ENCODE data around the gene AGTR1. TPM values are rescaled to one million over a fixed set of nuclear protein-coding genes. Genes with fewer than 3 reads are reported as not detected.

AGTR1 gene
- polyA plus RNA-seq, 1 donor (not counting 4 experiments of a cell fraction or from before 2014, with no cell fraction given) = not detected

DNA sequence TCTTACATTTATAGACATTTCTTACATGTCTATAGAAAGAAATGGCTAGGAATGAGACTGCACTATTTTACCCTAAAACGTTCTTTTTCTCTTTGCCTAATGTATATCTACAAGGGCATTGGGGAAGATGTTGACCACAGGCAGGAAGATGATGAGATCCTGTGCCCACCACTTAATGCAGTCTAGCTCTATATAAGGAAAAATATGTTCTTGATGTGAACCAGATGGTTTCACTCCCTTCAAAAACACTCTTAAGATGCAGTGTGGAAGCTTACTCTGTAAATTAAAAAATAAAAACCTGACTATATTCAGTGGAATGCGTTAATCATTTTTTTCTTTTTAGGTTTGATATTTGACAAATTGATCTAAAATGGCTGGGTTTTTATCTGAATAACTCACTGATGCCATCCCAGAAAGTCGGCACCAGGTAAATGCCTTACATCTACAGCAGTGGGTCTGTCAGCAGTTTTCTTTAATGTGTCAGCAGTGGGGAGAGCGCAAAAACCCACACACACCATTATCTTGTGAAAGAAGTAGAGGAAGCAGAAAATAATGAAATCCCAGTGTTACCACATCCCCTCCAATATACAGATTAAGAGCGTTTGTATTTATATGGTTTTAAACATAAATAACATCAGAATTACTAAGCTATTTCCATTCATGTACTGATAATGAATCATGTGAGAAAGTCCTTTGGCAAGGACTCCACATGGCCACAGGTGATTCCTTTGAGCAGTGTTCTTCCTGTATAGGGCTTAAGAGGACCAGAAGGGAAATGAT, 10.1 kb downstream of the AGTR1 start:
- H3K4me2 ChIP-seq (ENCODE audit: control insufficient read depth, extremely low read depth, insufficient read depth, low read depth, low read length) = no peak overlapping the region
- H3K9me1 ChIP-seq (ENCODE audit: control insufficient read depth, extremely low read depth, insufficient read depth, low read length) = no peaks in the 10 kb centered on the region
- H3K9ac ChIP-seq (ENCODE audit: control insufficient read depth, extremely low read depth, insufficient read depth, low read length) = no peak overlapping the region
- no peaks in the 10 kb centered on the region for H3K36me3 ChIP-seq (ENCODE audit: control insufficient read depth in 2 of 2, extremely low read depth in 1 of 2, insufficient read depth in 2 of 2, low read length in 2 of 2)
- dilution Hi-C loops (cut with MboI; ENCODE audit: extremely low pct_ligation_motif_present, low sequenced_read_pairs) = no loop called here
- H2AFZ ChIP-seq (ENCODE audit: control insufficient read depth, low read length) = no peak overlapping the region
- no peaks in the 10 kb centered on the region for H3K4me1 ChIP-seq (ENCODE audit: control insufficient read depth, extremely low read depth, insufficient read depth, low read length)
- no peak overlapping the region for H3K27ac ChIP-seq (ENCODE audit: control insufficient read depth, insufficient read depth, low read length)
- no peaks in the 10 kb centered on the region for H3K79me2 ChIP-seq (ENCODE audit: control insufficient read depth, insufficient read depth, low read length)
- H3K4me3 ChIP-seq (ENCODE audit: control insufficient read depth in 2 of 3, extremely low read depth in 1 of 3, insufficient read depth in 2 of 3, low read depth in 1 of 3, low read length in 3 of 3) = no peak overlapping the region
- no peak for TF ChIP-seq EZH2 (IDR thresholded peaks at IDR 0.05; ENCODE audit: low read length)
- TF ChIP-seq, protein P1, sequence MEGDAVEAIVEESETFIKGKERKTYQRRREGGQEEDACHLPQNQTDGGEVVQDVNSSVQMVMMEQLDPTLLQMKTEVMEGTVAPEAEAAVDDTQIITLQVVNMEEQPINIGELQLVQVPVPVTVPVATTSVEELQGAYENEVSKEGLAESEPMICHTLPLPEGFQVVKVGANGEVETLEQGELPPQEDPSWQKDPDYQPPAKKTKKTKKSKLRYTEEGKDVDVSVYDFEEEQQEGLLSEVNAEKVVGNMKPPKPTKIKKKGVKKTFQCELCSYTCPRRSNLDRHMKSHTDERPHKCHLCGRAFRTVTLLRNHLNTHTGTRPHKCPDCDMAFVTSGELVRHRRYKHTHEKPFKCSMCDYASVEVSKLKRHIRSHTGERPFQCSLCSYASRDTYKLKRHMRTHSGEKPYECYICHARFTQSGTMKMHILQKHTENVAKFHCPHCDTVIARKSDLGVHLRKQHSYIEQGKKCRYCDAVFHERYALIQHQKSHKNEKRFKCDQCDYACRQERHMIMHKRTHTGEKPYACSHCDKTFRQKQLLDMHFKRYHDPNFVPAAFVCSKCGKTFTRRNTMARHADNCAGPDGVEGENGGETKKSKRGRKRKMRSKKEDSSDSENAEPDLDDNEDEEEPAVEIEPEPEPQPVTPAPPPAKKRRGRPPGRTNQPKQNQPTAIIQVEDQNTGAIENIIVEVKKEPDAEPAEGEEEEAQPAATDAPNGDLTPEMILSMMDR (optimal IDR thresholded peaks at IDR 0.05 in 1 of 3, IDR thresholded peaks at IDR 0.05 in 1 of 3, conservative IDR thresholded peaks at IDR 0.05 in 1 of 3; ENCODE audit: extremely low read depth in 1 of 3, insufficient read depth in 2 of 3, low read length in 3 of 3) = no peak
- no peaks in the 10 kb centered on the region for H3K9me3 ChIP-seq (ENCODE audit: control insufficient read depth, low read depth, low read length)
- no peaks in the 10 kb centered on the region for H3K27me3 ChIP-seq (ENCODE audit: control insufficient read depth, extremely low read depth, insufficient read depth, low read length)
- no peaks in the 10 kb centered on the region for H4K20me1 ChIP-seq (ENCODE audit: control insufficient read depth, extremely low read depth, insufficient read depth, low read length)
- FAIRE-seq = no peak
- no peak for DNase-seq (ENCODE audit: low read depth, low spot score)

DNA sequence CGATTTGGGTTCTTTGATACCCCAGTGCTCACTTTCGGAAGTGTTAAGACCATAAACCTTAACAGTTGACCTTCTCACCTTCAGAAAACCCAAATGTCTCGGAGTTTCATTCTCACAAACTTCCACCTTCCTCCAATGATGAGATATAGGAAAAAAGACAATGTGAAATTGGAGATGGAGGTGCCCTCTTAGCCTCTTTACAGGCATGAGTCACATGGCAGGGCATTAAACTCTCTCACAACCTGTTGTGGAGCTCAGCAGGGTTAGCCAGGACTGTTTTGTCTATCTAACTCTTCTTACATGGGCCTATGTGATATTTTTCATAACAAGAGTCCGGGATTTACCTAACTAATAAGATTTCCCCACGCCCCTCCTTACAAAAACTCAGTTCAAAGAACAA, 10.7 kb downstream of the AGTR1 start:
- Histone ChIP-seq H2AFZ (ENCODE audit: control insufficient read depth, low read length) (no peak overlapping the region), H3K4me2 (ENCODE audit: control insufficient read depth, extremely low read depth, insufficient read depth, low read depth, low read length) (no peak overlapping the region)
- no peak for FAIRE-seq

More for the DNA sequence above, 10.7 kb downstream of the AGTR1 start:
- no peaks in the 10 kb centered on the region for H4K20me1 ChIP-seq (ENCODE audit: control insufficient read depth, extremely low read depth, insufficient read depth, low read length)
- no peaks in the 10 kb centered on the region for H3K9me1 ChIP-seq (ENCODE audit: control insufficient read depth, extremely low read depth, insufficient read depth, low read length)
- H3K4me3 ChIP-seq (ENCODE audit: control insufficient read depth in 2 of 3, extremely low read depth in 1 of 3, insufficient read depth in 2 of 3, low read depth in 1 of 3, low read length in 3 of 3) = no peak overlapping the region
- no peaks in the 10 kb centered on the region for H3K4me1 ChIP-seq (ENCODE audit: control insufficient read depth, extremely low read depth, insufficient read depth, low read length)
- no peak for DNase-seq (ENCODE audit: low read depth, low spot score)
- no peaks in the 10 kb centered on the region for H3K79me2 ChIP-seq (ENCODE audit: control insufficient read depth, insufficient read depth, low read length)
- dilution Hi-C loops (cut with MboI; ENCODE audit: extremely low pct_ligation_motif_present, low sequenced_read_pairs) = no loop called here
- H3K27ac ChIP-seq (ENCODE audit: control insufficient read depth, insufficient read depth, low read length) = no peak overlapping the region
- no peaks in the 10 kb centered on the region for H3K9me3 ChIP-seq (ENCODE audit: control insufficient read depth, low read depth, low read length)
- TF ChIP-seq, protein P1 (optimal IDR thresholded peaks at IDR 0.05 in 1 of 3, IDR thresholded peaks at IDR 0.05 in 1 of 3, conservative IDR thresholded peaks at IDR 0.05 in 1 of 3; ENCODE audit: extremely low read depth in 1 of 3, insufficient read depth in 2 of 3, low read length in 3 of 3) = no peak
- no peak for TF ChIP-seq EZH2 (IDR thresholded peaks at IDR 0.05; ENCODE audit: low read length)
- no peak overlapping the region for H3K9ac ChIP-seq (ENCODE audit: control insufficient read depth, extremely low read depth, insufficient read depth, low read length)
- no peaks in the 10 kb centered on the region for H3K27me3 ChIP-seq (ENCODE audit: control insufficient read depth, extremely low read depth, insufficient read depth, low read length)
- no peaks in the 10 kb centered on the region for H3K36me3 ChIP-seq (ENCODE audit: control insufficient read depth in 2 of 2, extremely low read depth in 1 of 2, insufficient read depth in 2 of 2, low read length in 2 of 2)
